G401.6 (cell line): Measurements from ENCODE around the gene OGFR.

ENCODE experiments used
- FAIRE-seq: peaks from 2 replicates; lab custom pipeline; 2012; peaks lifted over from hg19 to GRCh38; lab: Jason Lieb, UNC

Gene OGFR

DNA sequence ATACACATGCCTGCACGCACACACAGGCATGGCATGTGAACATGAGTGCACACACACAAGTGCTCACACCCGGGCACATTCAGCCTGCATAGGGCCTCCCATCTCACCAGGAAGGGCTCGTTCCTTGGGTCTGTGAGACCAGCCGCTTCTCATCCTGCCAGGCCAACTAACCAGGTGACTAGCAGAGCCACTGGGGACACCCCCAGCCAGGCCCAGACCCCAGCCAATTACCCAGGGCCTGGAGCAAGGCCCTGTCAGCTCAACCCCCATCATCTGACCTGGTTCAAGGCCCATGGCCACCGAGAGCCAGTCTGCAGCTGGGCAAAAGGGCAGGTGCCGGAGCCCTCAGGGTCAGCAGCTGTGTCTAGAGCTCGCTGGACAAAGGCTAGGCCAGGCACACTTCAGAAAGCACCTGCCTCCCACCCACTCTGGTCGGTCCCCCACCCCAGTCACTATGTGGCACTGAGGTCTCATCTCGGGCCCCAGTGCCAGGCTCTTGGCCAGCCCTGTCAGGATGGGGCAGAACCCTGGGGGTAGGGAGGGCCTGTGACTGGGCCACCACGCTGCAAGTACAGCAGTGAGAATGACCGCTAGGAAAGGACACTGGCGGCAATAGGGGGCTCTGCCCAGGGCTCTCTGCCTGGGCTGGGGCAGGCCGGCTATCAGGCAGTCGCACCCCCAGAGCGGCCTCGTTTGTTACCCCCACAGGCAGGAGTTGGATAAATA, 35.1 kb upstream of the OGFR start:
- FAIRE-seq = no peak

GRCh38 chr20:62770111-62770910, 34.3 kb upstream of the OGFR start:
- FAIRE-seq = no peak

- FAIRE-seq = no peak
These were observed 33.7 kb upstream of the OGFR start for GRCh38 chr20:62770916-62771315.

DNA sequence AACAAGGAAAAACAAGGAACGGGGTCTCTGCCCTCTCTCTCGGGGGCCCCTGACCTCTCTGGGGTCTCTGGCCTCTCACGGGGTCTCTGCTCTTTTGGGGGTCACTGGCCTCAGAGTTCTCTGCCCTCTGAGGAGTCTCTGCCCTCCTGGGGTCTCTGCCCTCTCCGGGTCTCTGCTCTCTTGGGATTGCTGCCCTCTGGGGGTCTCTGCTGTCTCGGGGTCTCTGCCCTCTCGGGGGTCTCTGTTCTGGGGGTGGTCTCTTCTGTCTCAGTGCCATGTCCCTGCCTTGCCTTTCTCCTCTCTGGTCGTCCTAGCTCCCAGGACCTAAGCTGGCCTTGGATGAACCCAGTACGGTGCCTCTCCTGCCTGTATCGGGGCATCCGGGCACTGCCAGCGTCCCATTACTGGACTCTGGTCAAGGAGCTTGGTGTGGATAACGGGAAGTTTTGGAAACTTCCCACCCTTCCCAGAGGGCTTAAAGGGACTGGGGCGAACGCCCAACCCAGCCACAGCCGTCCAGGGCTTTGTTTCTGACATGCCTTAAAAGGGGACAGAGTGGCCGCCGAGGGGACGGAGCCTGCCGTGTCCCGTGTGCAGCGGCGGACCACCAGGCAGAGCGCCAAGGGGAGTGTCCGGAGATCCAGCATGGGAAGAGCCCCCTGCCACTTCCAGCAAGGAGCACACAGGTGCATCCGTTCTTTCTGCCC, 33.1 kb upstream of the OGFR start:
- no peak for FAIRE-seq

GRCh38 chr20:62772103-62772611, 32.5 kb upstream of the OGFR start:
- FAIRE-seq = no peak

DNA sequence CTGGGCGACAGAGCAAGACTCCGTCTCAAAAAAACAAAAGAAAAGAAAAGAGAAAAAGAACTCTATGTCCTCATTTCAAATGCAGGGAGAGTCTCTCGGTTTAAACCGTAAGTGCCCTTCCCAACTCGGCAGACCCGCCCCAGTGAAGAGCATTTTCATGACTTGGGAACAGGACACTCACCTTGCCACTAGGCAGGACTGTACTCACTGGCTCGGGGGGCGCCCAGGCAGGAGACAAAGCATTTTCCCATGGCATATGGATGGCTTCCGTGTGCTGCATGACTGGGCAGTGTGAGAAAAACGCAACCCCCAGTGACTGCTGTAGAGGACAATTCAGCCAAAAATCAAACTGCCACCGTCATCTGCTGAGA, 32.0 kb upstream of the OGFR start:
- no peak for FAIRE-seq

DNA sequence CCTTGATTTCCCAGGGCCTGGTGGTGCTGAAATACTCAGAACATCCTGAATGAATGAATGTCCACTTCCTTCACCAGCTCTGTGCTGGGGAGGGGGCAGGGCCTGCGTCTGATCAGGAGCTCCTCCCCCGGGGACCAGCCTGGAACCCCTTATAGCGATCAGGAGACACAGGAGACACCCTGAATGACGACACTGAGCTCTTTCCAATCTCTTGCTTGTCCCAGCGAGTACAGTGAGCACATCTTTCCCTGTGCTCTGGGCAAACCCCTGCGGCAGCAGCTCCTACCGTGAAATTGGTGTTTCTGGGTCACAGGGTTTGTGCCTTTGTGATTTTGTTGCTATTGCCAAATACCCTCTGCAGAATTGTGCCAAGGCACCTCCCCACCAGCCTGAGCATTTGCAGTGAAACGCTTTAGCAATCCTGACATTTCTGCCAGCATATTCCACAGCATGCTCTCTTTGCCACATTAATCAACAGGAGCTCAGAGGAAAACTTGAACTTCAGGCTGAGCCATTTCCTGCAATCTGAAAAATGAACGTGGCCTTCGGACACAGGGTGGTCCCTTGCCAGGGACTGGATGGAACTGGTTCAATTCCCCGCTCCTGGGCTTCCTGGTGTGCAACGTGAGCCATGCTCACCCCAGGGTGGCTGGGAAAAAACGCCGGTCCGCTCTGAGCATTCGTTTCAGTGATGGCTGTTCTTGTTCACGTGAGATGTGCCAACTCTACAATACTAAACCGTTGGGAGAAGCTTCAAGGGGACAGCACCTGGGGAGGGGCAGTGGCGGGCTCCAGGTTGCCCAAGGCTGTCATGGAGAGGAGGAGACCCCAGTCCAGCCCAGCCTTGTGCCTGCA, 31.4 kb upstream of the OGFR start:
- no peak for FAIRE-seq

- no peak for FAIRE-seq
These were observed 30.6 kb upstream of the OGFR start for GRCh38 chr20:62773845-62774714.

DNA sequence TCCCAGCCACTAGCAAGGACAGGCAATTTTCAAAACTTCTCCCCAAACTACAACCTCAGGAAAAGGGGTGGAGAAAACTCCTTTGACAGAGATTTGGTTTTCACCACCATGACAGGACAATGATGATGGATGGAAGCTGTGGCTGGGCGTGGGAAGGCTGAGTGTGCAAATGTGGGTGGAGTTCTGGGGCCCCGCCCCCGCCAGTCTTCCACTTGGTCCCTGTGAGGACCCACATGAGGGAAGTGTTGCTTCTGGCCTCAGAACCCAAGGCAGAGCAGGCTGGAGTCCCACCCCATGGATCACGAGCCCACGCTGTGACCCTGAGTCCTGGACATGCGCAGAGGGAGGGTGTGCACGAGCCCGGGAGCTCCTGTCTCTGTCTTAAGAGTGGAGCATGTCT, 29.9 kb upstream of the OGFR start:
- no peak for FAIRE-seq

GRCh38 chr20:62775206-62775605, 29.4 kb upstream of the OGFR start:
- no peak for FAIRE-seq

DNA sequence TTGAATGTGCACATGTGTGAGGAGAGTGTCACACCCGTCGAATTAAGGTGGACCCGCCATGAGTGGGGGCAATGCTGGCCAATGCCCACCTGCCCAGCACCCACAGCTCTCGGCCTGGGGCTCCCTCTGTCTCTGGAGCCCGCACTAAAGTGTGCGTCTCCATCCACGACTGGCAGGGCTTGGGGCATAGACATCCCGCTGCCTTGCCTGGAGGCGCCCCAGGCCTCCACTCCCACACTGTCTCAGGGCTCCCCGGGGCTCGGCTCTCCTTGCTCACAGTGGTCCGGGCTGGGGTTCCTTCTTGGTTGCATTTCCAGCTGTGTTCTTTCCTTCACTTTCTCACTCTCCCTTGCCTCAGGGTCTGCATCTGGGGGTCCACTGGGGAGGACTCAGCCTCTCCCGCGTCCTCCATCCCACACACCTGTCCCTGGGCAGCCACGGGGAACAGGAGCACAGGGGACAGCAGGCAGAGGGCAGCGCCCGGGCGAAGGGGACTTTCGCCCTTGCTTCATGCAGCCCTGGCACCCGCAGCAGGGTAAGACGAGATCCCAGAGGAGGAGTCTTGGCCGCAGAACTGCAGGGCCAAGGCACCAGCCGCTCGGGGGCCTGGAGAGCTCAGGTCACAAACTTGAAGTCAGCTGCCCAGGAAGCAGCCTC, 28.5 kb upstream of the OGFR start:
- FAIRE-seq = no peak

DNA sequence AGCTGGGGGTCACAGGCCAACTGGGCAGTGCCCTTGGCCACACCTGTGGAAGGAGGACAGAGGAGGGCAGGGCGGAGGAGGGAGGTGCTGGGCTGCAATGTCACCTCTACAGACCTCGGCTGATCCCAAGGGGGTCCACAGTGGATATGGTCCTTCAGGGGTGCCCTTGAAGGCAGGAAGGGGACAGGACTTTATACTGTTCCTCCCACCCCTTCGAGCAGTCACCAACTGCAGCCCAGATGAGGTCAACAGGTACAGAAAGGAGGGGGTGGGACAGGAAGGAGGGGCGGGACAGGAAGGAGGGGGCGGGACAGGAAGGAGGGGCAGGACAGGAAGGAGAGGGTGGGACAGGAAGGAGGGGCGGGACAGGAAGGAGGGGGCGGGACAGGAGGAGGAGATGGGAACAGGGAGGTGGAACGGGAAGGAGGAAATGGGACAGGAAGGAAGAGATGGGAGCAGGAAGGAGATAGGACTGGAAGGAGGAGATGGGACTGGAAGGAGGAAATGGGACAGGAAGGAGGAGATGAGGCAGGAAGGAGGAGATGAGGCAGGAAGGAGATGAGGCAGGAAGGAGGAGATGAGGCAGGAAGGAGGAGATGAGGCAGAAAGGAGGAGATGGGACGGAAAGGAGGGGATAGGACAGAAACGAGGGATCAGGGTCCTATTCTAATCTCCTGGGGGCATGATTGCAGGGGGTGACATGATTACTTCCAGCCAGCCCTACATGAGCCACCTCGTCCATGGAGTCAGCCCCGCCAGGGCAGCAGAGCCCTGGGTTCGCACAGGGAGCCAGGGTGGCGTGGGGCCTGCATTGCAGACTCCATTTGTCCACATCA, 27.7 kb upstream of the OGFR start:
- no peak for FAIRE-seq

- FAIRE-seq = no peak
These were observed 27.2 kb upstream of the OGFR start for GRCh38 chr20:62777528-62777830.

DNA sequence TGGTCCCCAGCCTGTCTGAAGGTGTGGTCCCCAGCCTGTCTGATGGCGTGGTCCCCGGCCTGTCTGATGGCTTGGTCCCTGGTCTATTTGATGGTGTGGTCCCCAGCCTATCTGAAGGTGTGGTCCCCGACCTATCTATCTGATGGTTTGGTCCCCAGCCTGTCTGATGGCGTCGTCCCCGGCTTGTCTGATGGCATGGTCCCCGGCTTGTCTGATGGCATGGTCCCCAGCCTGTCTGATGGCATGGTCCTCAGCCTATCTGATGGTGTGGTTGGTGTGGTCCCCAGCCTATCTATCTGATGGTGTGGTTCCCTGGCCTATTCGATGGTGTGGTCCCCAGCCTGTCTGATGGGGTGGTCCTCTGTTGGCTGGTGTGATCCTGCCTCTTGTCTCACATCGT, 26.6 kb upstream of the OGFR start:
- FAIRE-seq = no peak

DNA sequence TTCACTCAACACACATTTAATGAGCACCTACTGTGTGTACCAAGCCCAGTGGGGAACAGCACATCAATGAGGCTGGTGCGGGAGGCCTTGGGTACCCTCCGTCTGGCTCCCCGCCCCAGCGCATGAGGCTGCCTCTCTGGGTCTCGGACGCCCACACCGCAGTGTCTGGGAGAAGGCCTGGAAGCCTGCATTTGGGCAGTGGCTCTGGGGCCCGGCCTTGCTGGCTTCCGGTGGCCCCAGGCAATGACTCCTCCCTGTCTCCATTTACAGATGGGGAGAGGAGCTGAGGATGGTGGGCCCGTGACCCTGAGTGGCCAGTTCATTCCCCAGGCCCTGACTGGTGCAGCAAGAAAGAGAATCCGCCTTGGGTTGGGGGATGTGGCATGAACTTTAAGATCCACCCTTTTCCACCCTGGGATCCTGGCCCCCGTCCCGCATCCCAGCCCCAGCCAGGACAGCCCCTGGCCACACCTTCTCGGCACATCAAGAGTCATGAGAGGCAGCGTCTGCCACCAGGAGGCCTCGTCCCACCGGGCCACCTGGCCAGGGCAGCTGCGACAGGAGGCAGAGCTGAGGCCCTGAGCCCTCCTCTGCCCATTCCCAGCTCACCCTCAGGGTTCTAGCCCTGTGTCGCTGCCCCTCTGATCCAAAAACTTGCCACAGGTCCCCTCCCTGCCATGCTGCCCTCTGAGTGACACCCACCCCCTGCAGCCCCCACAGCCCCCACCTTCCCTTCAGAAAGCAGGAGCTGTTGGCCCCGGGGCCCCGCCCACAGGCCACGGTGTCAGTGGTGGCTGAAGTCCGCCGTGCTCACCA, 25.8 kb upstream of the OGFR start:
- no peak for FAIRE-seq

GRCh38 chr20:62779417-62779685, 25.3 kb upstream of the OGFR start:
- FAIRE-seq = no peak

DNA sequence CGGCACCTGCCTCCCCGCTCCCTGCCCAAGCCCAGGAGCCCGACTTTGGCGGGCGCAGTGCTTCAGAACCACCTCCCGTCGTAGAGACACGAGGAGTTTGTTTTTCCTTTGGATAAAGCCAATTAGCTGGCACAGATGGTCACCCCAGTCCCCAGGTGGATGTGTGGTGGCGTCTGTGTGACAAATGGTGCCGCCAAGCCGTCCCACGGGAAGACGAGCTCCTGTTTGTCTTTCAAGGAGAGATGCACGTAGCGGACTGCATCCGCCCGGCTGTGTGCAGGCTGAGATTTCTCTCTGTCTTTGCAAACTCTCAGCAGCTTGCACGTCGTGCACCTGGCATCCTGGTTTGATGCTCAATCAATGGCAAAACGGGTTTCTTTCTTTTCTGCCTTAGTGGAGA, 24.4 kb upstream of the OGFR start:
- no peak for FAIRE-seq

DNA sequence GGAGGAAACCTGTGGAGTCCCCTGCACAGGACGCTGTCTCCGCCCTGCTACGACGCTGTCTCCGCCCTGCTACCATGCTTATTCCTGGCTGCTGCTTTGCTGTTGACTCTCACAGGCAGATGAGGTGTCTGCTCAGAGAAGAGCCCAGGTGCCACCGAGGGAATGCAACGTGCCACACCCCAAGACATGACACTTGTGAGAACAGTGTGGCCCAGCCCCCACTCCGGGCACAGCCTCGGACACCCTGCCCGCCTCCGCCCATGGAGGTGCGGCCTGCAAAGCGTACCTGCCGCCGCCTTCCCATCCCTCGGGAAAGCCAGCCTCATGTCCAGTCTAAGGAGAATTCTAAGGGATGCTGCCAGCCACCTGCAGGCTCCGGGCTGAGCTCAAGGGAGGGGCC, 23.9 kb upstream of the OGFR start:
- FAIRE-seq = no peak

- no peak for FAIRE-seq
These were observed 22.3 kb upstream of the OGFR start for GRCh38 chr20:62782149-62782892.
